Liver (tissue), 2 donors: ENCODE measurements around the gene MYRF.
A peak's percentile ranks its signal among the peaks of the same experiment; 100 is the strongest.

ENCODE experiments used
- SP1 ChIP-seq: IDR thresholded peaks from 2 replicates; pipeline ENCODE4 v1.6.1; 2018; ENCODE audit warnings: antibody characterized with exemption, mild to moderate bottlenecking
- YY1 ChIP-seq: IDR thresholded peaks from 2 replicates; pipeline ENCODE4 v1.6.1; 2016; ENCODE audit warnings: antibody characterized with exemption, mild to moderate bottlenecking
- donor health status: healthy.

DNA sequence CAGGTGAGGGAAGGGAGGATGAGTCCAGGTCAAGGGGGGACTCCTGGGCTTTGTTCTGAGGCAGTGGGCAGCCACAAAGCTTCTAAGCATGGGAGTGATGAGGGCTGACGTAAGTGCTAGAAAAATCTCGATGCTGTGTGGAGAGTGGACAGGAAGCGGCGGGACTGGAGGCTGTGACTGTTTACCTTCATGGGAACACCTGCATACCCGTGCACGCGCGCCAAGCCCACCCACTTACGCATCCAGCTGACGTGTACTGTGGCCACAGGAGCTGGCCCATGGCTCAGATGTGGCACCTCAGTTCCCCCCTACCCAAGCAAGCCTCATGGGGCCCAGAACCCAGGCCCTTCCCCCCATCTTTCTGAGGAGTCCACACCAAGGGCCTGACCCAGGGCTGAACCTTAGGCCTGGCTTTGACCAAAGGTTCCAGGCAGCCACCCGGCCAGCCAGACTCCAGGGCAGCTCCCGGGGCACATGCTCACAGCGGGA, 14.0 kb downstream of the MYRF start:
- TF ChIP-seq YY1 (no peak), SP1 (peak; percentile 50)
